SK-MEL-5 (cell line): ENCODE results near the gene L3MBTL3. TPM values are rescaled to one million over a fixed set of nuclear protein-coding genes. Genes with fewer than 3 reads are reported as not detected.
"Not testable (repeated sequence)": the region's sequence is repeated elsewhere in the genome, so short reads cannot be mapped to it uniquely, and the experiment has no call there.

ENCODE experiments used
- DNase-seq: peaks from one replicate; pipeline ENCODE4 v3.0.0-alpha.2; 2016; ENCODE audit warnings: low read depth, low spot score
- in situ Hi-C: cut with HindIII; loops from 2 replicates; pipeline ENCODE4 v1.10.0; 2016; ENCODE audit warnings: low sequenced_read_pairs, high pct_unique_total_duplicates, low pct_unique_long_range_greater_than_20kb
- total RNA-seq: library from RNA; depleted of rRNA; stranded (reverse); fragments of >200 nt; shearing (Covaris generic); gene quantifications from 2 replicates; pipeline ENCODE4 v1.2.3, GENCODE V29; 2014

Gene L3MBTL3
- total RNA-seq, 1 experiment from 2014 or later, result 6.8 TPM

- in situ Hi-C loops, result no loop called here
- DNase-seq, result no peak
Measured at GRCh38 chr6:130152908-130153510, 134.6 kb downstream of the L3MBTL3 start.

- in situ Hi-C loops, result no loop called here
- no peak for DNase-seq
Measured at GRCh38 chr6:130156908-130157307, 138.5 kb downstream of the L3MBTL3 start.

- in situ Hi-C loops, result no loop called here
- no peak for DNase-seq
Measured at GRCh38 chr6:130158056-130158455, 139.7 kb downstream of the L3MBTL3 start.

GRCh38 chr6:130158548-130158947 is 140.2 kb downstream of the L3MBTL3 start:
- DNase-seq, result no peak
- in situ Hi-C loops, result no loop called here

- in situ Hi-C loops, result no loop called here
Measured at GRCh38 chr6:130159956-130160355, 141.6 kb downstream of the L3MBTL3 start.

GRCh38 chr6:130161683-130162404 is 143.5 kb downstream of the L3MBTL3 start:
- DNase-seq, result no peak
- in situ Hi-C loops, result no loop called here

More at GRCh38 chr6:130159956-130160355, 141.6 kb downstream of the L3MBTL3 start:
- DNase-seq, result no peak

- in situ Hi-C loops, result no loop called here
- no peak for DNase-seq
Measured at GRCh38 chr6:130162421-130162820, 144.0 kb downstream of the L3MBTL3 start.

GRCh38 chr6:130163266-130163665 is 144.9 kb downstream of the L3MBTL3 start:
- no peak for DNase-seq
- in situ Hi-C loops, result no loop called here

GRCh38 chr6:130164251-130164650 is 145.9 kb downstream of the L3MBTL3 start:
- DNase-seq, result no peak
- in situ Hi-C loops, result no loop called here

GRCh38 chr6:130167655-130168054 is 149.3 kb downstream of the L3MBTL3 start:
- no peak for DNase-seq
- in situ Hi-C loops, result no loop called here

- DNase-seq, in situ Hi-C loops: not testable (repeated sequence)
Measured at GRCh38 chr6:130170160-130170559, 151.8 kb downstream of the L3MBTL3 start.

- DNase-seq, in situ Hi-C loops: not testable (repeated sequence)
Measured at GRCh38 chr6:130173377-130174004, 155.1 kb downstream of the L3MBTL3 start.

GRCh38 chr6:130176378-130176777 is 158.0 kb downstream of the L3MBTL3 start:
- no peak for DNase-seq
- in situ Hi-C loops, result no loop called here

GRCh38 chr6:130178692-130179091 is 160.3 kb downstream of the L3MBTL3 start:
- in situ Hi-C loops, result no loop called here
- no peak for DNase-seq

GRCh38 chr6:130182466-130182865 is 164.1 kb downstream of the L3MBTL3 start:
- no peak for DNase-seq
- in situ Hi-C loops, result no loop called here

GRCh38 chr6:130183271-130184222 is 165.2 kb downstream of the L3MBTL3 start:
- in situ Hi-C loops, result no loop called here

GRCh38 chr6:130185658-130186057 is 167.3 kb downstream of the L3MBTL3 start:
- in situ Hi-C loops, result no loop called here
- DNase-seq, result no peak

More at GRCh38 chr6:130183271-130184222, 165.2 kb downstream of the L3MBTL3 start:
- DNase-seq, result no peak
